GF-D8 (cell line): Measurements from ENCODE around the gene ATP9B.
A peak's percentile ranks its signal among the peaks of the same experiment; 100 is the strongest.
"Not testable (repeated sequence)": the region's sequence is repeated elsewhere in the genome, so short reads cannot be mapped to it uniquely, and the experiment has no call there.

Experiments used
- DNase-seq: peaks from one replicate; lab custom pipeline; 2025; lab: John Stamatoyannopoulos, UW

ATP9B gene

GRCh38 chr18:79241755-79242154 is 172.6 kb downstream of the ATP9B start:
- no peak for DNase-seq

- DNase-seq, result no peak
These were observed 173.1 kb downstream of the ATP9B start for GRCh38 chr18:79242246-79242645.

DNA sequence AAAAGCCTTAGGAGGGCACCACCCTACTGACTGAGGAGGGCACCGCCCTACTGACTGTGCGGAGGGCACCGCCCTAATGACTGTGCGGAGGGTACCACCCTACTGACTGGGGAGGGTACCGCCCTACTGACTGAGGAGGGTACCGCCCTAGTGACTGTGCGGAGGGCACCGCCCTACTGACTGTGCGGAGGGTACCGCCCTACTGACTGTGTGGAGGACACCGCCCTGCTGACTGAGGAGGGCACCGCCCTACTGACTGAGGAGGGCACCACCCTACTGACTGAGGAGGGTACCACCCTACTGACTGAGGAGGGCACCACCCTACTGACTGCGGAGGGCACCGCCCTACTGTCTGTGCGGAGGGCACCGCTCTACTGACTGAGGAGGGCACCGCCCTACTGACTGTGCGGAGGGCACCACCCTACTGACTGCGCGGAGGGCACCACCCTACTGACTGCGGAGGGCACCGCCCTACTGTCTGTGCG is 176.4 kb downstream of the ATP9B start:
- no peak for DNase-seq

DNA sequence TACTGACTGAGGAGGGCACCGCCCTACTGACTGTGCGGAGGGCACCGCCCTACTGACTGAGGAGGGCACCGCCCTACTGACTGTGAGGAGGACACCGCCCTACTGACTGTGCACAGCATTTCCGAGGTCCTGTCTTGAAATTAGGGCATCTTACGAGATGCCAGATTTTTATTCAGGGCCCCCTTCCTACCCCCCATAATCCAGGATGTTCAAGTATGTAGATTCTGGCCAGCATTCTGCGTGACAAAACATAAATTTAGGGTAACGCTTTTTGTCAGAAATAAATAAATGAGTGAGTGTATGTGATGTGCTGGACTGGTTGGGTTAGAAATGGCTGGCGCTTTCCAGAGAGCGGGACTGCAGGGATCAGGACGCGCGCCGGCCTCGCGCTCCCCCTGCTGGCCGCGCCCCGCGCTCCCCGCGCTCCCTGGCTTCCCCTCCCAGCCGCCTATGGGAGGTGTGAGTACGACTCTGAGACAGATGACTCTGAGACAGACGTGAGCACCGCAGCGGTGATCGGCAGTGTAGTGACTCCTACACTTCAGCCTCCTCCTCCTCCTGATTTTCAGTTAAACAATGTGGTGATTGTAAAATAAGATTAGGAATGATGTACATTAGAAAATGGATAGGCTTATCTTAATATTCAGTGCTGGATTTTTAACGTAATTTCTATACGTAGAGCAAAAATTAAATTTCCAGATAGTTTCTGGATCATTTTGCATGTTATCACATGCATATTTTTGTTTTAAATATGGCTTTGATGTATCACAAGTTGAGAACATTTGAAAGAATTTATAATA is 177.3 kb downstream of the ATP9B start:
- no peak for DNase-seq

- DNase-seq, result no peak
These were observed 179.4 kb downstream of the ATP9B start for GRCh38 chr18:79248495-79249060.

DNA sequence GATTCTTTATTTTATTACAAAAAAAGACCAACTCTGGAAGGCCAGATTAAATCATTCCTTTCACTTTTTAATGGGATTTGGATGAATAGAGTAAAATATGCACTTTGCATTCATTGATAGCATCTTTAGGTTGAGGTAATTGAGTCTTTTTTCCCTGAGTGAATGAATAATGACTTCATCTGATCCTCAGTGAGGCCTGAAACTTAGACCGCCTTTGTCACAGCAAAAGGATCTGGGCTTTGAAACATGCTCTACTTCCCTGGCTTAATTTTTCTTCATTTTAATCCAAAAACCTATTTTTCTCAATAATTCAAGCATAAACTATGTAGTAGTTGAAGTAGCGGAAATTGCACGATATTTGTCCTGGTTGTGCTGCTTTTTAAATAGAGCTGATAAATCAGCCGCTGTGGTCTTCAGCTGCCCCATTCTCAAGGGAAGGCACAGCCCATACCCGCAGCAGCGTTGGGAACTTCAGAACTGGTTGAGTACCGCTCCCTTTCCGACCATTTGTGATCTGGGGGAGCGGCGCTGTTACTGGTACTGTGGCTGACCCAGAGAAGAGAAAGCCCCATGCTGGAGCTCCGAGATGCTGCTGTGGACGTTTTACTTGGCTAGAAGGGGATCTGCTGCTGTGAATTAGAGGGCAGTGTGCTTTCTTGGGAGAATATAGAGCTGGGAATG is 181.2 kb downstream of the ATP9B start:
- no peak for DNase-seq

DNA sequence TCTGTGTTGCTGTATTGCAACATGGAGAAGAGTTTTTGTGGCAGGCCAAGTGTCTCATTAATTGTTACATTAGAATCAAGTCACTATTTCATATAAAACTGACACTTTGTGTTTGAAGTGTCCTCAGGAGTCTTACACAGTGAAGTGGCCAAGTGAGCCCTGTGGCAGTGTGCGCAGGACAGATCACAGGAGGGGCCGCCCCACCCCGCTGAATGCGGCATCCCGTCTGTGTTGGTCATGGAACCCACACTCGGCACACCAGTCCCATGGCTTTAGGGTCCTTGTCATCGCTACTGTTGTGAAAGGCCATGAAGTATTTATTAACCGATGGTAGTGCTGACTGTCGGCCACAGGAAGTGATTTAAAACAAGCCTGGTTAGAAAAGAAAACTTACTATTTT is 181.8 kb downstream of the ATP9B start:
- DNase-seq, result no peak

GRCh38 chr18:79252904-79253633 is 183.9 kb downstream of the ATP9B start:
- DNase-seq, result no peak

- DNase-seq, result no peak
These were observed 188.3 kb downstream of the ATP9B start for GRCh38 chr18:79257480-79257879.

- DNase-seq, result no peak
These were observed 189.3 kb downstream of the ATP9B start for GRCh38 chr18:79258447-79258846.

- DNase-seq, result no peak
These were observed 190.0 kb downstream of the ATP9B start for GRCh38 chr18:79259218-79259617.

DNA sequence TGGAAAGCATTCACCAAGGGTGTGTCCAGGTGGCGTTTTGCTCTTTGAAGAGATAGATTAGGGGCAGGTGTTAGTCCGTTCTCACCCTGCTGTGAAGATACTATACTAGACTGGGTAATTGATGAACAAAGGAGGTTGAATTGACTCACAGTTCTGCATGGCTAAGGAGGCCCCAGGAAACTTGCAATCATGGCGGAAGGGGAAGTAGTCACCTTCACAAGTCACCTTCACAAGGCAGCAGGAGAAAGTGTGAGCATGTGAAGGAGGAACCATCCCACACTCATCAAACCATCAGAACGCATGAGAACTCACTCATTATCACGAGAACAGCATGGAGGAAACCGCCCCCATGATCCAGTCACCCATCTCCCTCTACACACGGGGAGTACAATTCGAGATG is 190.8 kb downstream of the ATP9B start:
- DNase-seq, result no peak

- DNase-seq, result peak; percentile 51
These were observed 191.3 kb downstream of the ATP9B start for GRCh38 chr18:79260510-79260909.

GRCh38 chr18:79265068-79265467 is 195.9 kb downstream of the ATP9B start:
- DNase-seq, result not testable (repeated sequence)

- DNase-seq, result not testable (repeated sequence)
These were observed 202.6 kb downstream of the ATP9B start for GRCh38 chr18:79271812-79272211.

DNA sequence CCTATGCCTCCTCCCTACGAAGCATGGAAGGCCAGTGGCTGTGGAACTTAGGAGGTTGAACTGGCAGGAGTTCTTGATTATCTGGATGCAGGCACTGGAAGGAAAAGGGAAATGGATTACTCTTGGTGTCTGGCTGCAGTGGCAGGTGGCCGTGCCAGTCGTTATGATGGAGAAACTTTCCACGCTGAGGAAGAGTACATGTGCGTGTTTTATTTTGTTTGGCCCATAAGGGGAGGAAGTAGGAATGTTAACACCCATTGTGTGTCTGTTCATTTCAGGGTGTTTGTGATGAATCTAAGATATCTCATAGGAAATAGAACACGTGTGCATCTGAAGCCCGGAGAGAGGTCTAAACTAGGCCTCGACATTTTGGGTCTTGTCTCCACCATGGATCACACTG is 203.7 kb downstream of the ATP9B start:
- no peak for DNase-seq

- no peak for DNase-seq
These were observed 205.6 kb downstream of the ATP9B start for GRCh38 chr18:79274823-79275222.

- DNase-seq, result no peak
These were observed 206.3 kb downstream of the ATP9B start for GRCh38 chr18:79275461-79275860.

DNA sequence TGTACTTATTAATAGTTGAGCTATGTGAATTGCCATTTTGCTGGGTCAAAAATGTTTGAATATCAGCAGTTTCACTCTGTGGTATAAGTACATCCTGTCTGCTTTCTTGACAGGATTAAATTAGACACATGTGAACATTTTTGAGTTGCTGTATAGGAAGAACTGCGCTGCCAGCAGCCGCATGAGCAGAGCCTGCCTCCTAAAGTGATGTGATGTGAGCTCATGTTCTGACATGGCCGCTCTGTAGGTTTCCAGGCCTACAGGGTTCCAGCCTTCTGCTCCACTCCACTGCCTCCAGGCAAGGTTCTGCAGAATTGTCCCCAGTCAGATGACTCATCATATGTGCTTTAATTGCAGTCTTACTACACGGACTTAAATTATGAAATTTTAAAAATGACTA is 206.8 kb downstream of the ATP9B start:
- DNase-seq, result no peak

- no peak for DNase-seq
These were observed 209.7 kb downstream of the ATP9B start for GRCh38 chr18:79278896-79279295.

GRCh38 chr18:79283131-79283810 is 214.1 kb downstream of the ATP9B start:
- no peak for DNase-seq

GRCh38 chr18:79283929-79284328 is 214.7 kb downstream of the ATP9B start:
- DNase-seq, result no peak
